Measurements from ENCODE around the gene ADARB2.

Gene ADARB2

DNA sequence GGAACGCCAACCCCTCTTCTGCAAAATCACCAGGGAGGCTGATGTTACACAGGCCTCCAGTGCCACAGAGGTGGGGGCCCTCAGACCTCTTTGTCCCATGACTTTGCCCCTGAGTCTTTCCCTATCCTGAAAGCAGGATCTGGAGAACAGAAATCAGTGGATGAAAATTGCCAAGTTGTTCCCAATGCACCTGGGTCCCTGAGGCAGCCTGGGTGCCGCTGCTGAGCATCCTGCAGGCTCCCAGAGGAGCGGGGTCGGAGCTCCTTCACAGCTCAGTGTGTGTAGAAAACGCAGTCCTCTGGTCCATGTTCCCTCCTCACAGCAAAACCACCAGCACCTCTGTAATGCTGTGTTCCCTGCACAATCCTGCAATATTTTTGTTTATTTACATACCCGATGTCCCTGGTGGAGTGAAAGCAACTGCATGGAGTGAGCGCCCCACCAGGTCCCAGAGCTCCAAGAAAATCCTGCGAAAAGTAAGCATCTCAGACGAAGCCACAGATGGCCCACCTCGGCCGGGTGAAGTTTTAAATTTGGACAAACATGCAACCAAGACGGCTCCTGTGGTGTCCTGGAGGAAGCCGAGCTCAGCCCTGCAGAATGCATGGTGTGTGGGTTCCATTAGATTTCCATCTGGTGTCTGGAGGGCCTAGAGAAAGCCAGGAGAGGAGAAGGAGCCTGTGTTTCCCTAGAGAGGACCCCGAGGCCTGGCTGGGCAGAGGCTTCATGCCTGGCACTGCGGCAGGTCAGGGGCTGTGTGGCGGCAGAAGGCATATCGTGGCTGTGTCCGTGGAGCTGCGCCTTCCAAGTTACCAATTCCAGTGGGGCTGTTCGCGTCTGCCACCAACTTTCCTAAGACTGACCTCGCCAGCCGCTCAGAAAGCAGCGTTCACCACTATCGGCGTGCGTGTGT lies 445.9 kb downstream of the ADARB2 start:
- TF ChIP-seq Cebpa-rat (IDR thresholded peaks at IDR 0.05): no peak
- Histone ChIP-seq H3K4me3 (no peak overlapping the region), H3K4me1 (peaks cover 36% of the 10 kb centered on the region), H3K9ac (no peak overlapping the region), H3K4me2 (no peak overlapping the region), H3K27me3 (no peaks in the 10 kb centered on the region), H3K36me3 (no peaks in the 10 kb centered on the region), H4K20me1 (no peaks in the 10 kb centered on the region), H3K9me3 (no peaks in the 10 kb centered on the region), H3K27ac (no peak overlapping the region)

DNA sequence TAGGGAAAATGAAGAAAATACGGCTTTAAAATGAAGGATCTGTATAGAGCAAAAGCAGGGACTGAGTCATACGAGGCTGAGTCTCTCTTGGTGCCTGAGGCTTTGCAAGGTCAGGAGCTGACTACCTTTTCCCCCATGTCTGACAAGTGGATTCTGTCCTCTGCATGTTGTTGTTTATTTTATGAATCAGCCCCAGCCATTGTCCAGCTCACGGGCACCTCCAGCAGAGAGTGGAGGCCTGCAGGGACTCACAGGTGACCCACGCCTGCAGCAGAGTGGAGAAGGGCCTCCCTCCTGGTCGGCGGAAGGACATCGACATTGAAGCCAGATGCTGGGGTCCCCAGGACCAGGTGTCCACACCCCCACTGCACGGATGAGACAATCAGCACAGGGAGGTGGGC lies 447.3 kb downstream of the ADARB2 start:
- Histone ChIP-seq H3K27me3 (no peaks in the 10 kb centered on the region), H3K36me3 (no peaks in the 10 kb centered on the region), H3K4me1 (peaks cover 49% of the 10 kb centered on the region), H3K27ac (no peak overlapping the region), H3K9me3 (no peaks in the 10 kb centered on the region), H4K20me1 (no peaks in the 10 kb centered on the region), H3K9ac (no peak overlapping the region), H3K4me2 (no peak overlapping the region), H3K4me3 (no peak overlapping the region)
- no peak for TF ChIP-seq Cebpa-rat (IDR thresholded peaks at IDR 0.05)

DNA sequence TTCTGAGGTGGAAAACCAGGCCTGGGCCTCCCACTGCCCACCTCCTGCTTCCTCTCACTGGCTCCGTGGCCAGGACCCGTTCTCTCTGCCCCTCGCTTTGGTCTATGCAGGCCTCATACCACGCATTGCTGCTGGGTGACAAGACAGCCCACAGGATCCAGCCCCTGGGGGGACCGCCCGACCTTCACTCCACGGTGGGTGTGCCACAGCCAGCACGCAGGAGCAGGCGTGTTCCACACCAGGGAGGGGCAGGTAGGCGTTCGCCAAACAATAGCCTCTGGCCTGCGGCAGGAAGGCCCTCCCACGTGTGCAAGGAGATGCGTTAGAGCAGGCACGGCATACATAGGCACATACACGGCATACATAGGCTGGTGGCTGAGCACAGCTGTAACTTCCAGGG lies 447.7 kb downstream of the ADARB2 start:
- Histone ChIP-seq H3K27ac (no peak overlapping the region), H4K20me1 (no peaks in the 10 kb centered on the region), H3K36me3 (no peaks in the 10 kb centered on the region), H3K4me2 (no peak overlapping the region), H3K27me3 (no peaks in the 10 kb centered on the region), H3K9ac (no peak overlapping the region), H3K4me3 (no peak overlapping the region), H3K4me1 (peaks cover 53% of the 10 kb centered on the region), H3K9me3 (no peaks in the 10 kb centered on the region)
- TF ChIP-seq Cebpa-rat (IDR thresholded peaks at IDR 0.05): no peak

DNA sequence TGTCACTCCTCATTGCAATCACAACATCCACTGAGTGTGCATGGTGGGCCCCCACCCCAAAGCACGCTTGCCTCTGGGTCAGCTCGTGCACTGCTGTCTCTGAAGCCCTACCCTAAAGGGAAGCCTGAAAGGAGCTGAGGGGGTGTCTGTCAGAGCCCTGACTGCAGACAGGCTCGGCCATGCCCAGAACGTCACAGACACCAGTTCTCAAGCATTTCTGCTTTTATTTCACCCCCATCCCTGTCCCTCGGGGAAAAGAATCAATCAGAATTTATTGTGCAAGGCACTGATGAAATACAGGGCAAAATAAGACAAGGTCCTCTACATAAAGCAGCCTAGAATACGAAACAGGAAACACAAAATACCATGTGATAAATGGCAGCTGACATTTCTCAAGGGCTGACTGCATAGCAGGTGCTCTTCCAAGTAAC lies 449.3 kb downstream of the ADARB2 start:
- Histone ChIP-seq H3K27ac (peak overlapping the region; percentile 22; the same call in 1 of the 2 replicates), H3K9ac (peak overlapping the region; percentile 34; the same call in 1 of the 2 replicates), H3K27me3 (no peaks in the 10 kb centered on the region), H3K36me3 (no peaks in the 10 kb centered on the region), H4K20me1 (no peaks in the 10 kb centered on the region), H3K4me2 (peak overlapping the region; percentile 76), H3K4me3 (no peak overlapping the region), H3K9me3 (no peaks in the 10 kb centered on the region), H3K4me1 (peaks cover 43% of the 10 kb centered on the region)
- peak; percentile 62 for TF ChIP-seq Cebpa-rat (IDR thresholded peaks at IDR 0.05)

DNA sequence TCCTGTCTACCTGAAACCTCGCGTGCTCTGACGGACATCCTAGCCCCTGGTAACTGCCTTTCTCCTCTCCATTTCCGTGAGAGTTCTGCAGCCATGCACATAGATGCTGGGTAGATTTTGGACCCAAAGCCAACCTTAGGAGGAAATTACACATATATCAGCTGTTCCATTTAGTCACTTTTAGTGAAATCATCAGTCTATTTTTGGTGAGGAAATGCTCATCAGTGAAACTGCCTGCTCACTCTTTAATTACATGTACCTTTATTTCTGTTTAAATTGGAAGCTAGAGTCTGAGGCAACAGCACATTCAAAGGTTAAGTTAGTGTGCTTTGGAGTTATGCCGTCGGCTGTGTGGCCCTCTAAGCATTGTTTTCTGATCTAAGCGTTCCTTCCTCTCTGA lies 449.8 kb downstream of the ADARB2 start:
- peak overlapping the region; percentile 22; the same call in 1 of the 2 replicates for H3K27ac ChIP-seq
- no peak for TF ChIP-seq Cebpa-rat (IDR thresholded peaks at IDR 0.05)
- peaks cover 43% of the 10 kb centered on the region for H3K4me1 ChIP-seq
- no peaks in the 10 kb centered on the region for H4K20me1 ChIP-seq
- H3K27me3 ChIP-seq: no peaks in the 10 kb centered on the region
- H3K9me3 ChIP-seq: no peaks in the 10 kb centered on the region
- H3K4me2 ChIP-seq: peak overlapping the region; percentile 76
- H3K4me3 ChIP-seq: no peak overlapping the region
- no peaks in the 10 kb centered on the region for H3K36me3 ChIP-seq
- peak overlapping the region; percentile 34; the same call in 1 of the 2 replicates for H3K9ac ChIP-seq

DNA sequence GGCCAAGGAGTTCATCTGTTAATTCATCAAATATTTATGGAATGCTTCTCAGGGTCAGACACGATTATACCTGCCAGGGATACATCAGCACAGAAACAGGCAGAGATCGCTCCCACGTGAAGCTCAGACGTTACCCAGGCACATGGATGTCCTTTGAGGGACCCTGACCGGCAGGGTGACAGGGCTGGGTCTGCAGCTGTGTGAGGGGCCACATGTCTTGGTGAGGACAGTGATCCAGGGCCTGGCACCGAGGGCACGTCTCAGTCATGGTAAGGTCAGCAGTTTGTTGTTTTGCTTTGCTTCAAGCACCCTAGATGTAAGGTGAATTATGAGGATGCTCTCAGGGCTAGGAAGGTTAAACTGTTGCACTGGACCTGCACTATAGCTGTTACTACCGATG lies 453.2 kb downstream of the ADARB2 start:
- Histone ChIP-seq H3K27me3 (no peaks in the 10 kb centered on the region), H3K4me1 (peaks cover 52% of the 10 kb centered on the region), H3K36me3 (no peaks in the 10 kb centered on the region), H3K27ac (no peak overlapping the region), H4K20me1 (no peaks in the 10 kb centered on the region), H3K4me2 (no peak overlapping the region), H3K9ac (no peak overlapping the region), H3K4me3 (no peak overlapping the region), H3K9me3 (no peaks in the 10 kb centered on the region)
- TF ChIP-seq Cebpa-rat (IDR thresholded peaks at IDR 0.05): no peak

DNA sequence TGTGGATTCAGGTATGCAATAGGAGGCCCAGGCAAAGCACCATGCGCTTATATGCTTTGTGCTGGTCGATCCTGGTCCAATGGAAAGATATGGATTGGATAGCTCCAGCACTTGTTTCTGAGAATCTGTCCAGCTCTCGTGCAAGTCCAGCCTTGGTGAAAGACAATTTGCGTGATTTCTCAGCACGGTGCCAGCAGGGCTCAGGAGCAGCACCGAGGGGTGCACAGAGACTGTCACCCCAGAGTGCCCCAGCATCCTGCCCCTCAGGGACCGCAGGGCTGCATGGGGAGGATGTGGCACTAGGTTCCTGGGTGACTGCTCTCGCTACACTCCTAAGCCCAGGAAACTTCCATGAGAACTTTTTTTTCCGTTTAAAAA lies 455.9 kb downstream of the ADARB2 start:
- no peaks in the 10 kb centered on the region for H3K9me3 ChIP-seq
- peaks cover 41% of the 10 kb centered on the region for H3K4me1 ChIP-seq
- no peak overlapping the region; the same call in 1 of the 2 replicates for H3K4me2 ChIP-seq
- H3K9ac ChIP-seq: no peak overlapping the region
- no peak for TF ChIP-seq Cebpa-rat (IDR thresholded peaks at IDR 0.05)
- no peak overlapping the region for H3K4me3 ChIP-seq
- H3K36me3 ChIP-seq: no peaks in the 10 kb centered on the region
- no peaks in the 10 kb centered on the region for H4K20me1 ChIP-seq
- H3K27me3 ChIP-seq: no peaks in the 10 kb centered on the region
- no peak overlapping the region for H3K27ac ChIP-seq

DNA sequence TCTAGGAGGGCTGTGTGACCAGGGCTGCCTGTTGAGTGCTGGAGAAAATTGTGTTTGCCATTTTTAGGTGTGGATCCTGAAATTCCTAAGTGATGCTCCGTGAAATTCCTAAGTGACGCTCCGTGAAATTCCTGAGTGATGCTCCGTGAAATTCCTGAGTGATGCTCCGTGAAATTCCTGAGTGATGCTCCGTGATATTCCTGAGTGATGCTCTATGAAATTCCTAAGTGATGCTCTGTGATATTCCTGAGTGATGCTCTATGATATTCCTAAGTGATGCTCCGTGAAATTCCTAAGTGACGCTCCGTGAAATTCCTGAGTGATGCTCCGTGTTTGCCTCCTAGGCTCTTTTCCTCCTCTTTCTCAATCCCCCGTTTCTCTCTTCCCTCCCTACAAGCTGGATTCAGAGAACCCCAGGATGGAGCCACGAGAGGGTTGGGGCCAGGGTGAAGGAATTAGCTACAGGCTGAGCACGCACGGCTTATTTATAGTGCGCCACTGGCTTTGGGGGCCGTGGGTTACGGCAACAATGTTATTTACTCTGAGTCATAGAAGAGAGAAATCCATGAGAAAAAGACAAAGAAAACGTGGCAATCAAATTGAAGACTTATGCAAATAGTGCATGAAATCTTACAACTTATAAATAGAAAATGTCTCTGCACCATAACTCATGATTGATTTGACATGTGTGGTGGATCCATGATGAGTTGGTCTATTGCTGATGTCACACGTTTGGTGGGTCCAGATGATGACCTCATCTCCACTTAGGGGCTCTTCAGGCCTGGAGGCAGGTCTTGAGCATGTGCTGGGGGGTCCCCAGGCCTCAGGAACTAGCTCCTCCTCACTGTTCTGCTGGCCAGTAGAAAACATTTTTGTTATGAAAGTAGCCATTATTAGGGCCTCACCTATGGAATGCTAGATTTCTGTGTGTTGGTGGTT lies 456.6 kb downstream of the ADARB2 start:
- no peak for TF ChIP-seq Cebpa-rat (IDR thresholded peaks at IDR 0.05)
- Histone ChIP-seq H3K9me3 (no peaks in the 10 kb centered on the region), H3K27ac (no peak overlapping the region), H3K4me1 (peaks cover 35% of the 10 kb centered on the region), H3K36me3 (no peaks in the 10 kb centered on the region), H3K4me2 (no peak overlapping the region; the same call in 1 of the 2 replicates), H4K20me1 (no peaks in the 10 kb centered on the region), H3K27me3 (no peaks in the 10 kb centered on the region), H3K9ac (no peak overlapping the region), H3K4me3 (no peak overlapping the region)

DNA sequence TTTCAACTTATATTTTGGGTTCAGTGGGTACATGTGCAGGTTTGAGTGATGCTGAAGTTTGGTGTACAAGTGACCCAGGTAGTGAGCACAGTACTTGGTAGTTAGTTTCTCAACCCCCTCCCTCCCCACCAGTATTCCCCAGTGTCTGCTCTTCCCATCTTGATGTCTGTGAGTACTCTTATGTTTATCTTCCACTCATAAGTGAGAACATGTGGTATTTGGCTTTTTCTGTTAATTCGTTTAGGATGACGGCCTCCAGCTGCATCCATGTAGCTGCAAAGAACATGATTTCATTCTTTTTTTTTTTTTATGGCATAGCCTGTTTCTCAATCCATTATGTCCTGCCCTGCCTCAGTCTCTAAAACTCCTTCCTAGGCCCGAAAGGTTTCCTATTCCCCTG lies 459.0 kb downstream of the ADARB2 start:
- TF ChIP-seq Cebpa-rat (IDR thresholded peaks at IDR 0.05): no peak
- H3K4me1 ChIP-seq: peaks cover 29% of the 10 kb centered on the region
- no peaks in the 10 kb centered on the region for H3K27me3 ChIP-seq
- H3K9me3 ChIP-seq: no peaks in the 10 kb centered on the region
- no peak overlapping the region for H3K27ac ChIP-seq
- no peaks in the 10 kb centered on the region for H4K20me1 ChIP-seq
- no peak overlapping the region for H3K9ac ChIP-seq
- peak overlapping the region; percentile 48 for H3K4me2 ChIP-seq
- H3K36me3 ChIP-seq: no peaks in the 10 kb centered on the region
- no peak overlapping the region for H3K4me3 ChIP-seq

All from BLaER1 (cell line).